Measurements from ENCODE around the gene ROR2. TPM values are rescaled to one million over a fixed set of nuclear protein-coding genes. Genes with fewer than 3 reads are reported as not detected.
"Not testable (repeated sequence)": the region's sequence is repeated elsewhere in the genome, so short reads cannot be mapped to it uniquely, and the experiment has no call there.

Gene ROR2
- total RNA-seq, 4 donors from 2014 or later = 35.6 to 67.6 (median 50.6) TPM

GRCh38 chr9:91913096-91913495, 36.9 kb downstream of the ROR2 start:
- no peaks in the 10 kb centered on the region for H3K36me3 ChIP-seq
- intact Hi-C loops (cut with DNase I; ENCODE audit: low total_unique reads) = no loop called here
- H3K4me3 ChIP-seq = no peak overlapping the region
- no peak for TF ChIP-seq CTCF (IDR thresholded peaks at IDR 0.05)
- no peak for TF ChIP-seq POLR2A (IDR thresholded peaks at IDR 0.05)
- no peak for DNase-seq
- no peaks in the 10 kb centered on the region for H3K27me3 ChIP-seq
- peak overlapping the region; percentile 23 to 56 for H3K27ac ChIP-seq
- H3K9me3 ChIP-seq = no peaks in the 10 kb centered on the region
- H3K4me1 ChIP-seq = peaks cover 0 to 7% of the 10 kb centered on the region in 2 donors

DNA sequence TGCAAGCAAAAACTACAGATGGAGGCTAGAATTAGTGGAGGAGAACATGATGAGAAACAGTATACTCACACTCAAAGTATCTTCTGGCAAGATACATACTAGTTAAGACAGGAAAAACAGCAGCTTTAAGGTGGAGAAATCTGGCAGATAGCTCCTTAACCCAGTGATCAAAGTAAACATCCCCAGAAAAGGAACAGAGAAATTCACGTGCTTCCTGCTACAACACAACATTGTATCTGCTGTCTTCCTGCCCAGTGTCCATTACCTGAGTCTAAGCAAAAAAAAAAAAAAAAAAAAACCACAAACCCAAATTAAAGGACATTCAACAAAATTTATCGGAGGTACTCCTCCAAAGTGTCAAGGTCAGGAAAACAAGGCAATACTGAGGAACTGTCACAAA, 38.4 kb downstream of the ROR2 start:
- peak overlapping the region in 1 of 2 donors; percentile 31 for H3K27ac ChIP-seq
- TF ChIP-seq CTCF (IDR thresholded peaks at IDR 0.05) (no peak), POLR2A (IDR thresholded peaks at IDR 0.05) (no peak)

GRCh38 chr9:91909256-91909655, 40.8 kb downstream of the ROR2 start:
- H3K27me3 ChIP-seq; H3K4me3 ChIP-seq; H3K9me3 ChIP-seq; H3K4me1 ChIP-seq; H3K36me3 ChIP-seq; H3K27ac ChIP-seq; intact Hi-C loops (cut with DNase I; ENCODE audit: low total_unique reads): not testable (repeated sequence)
- peak in 1 of 2 donors; percentile 10 for DNase-seq

More for the DNA sequence above, 38.4 kb downstream of the ROR2 start:
- no peaks in the 10 kb centered on the region for H3K27me3 ChIP-seq
- H3K9me3 ChIP-seq = no peaks in the 10 kb centered on the region
- H3K4me3 ChIP-seq = no peak overlapping the region
- intact Hi-C loops (cut with DNase I; ENCODE audit: low total_unique reads) = no loop called here
- DNase-seq = no peak
- no peaks in the 10 kb centered on the region for H3K36me3 ChIP-seq
- peaks cover 0 to 7% of the 10 kb centered on the region in 2 donors for H3K4me1 ChIP-seq

- intact Hi-C loops (cut with DNase I; ENCODE audit: low total_unique reads) = no loop called here
- no peak overlapping the region for H3K27ac ChIP-seq
- H3K4me1 ChIP-seq = peaks cover 3 to 7% of the 10 kb centered on the region in 2 donors
- no peaks in the 10 kb centered on the region for H3K27me3 ChIP-seq
- no peak for DNase-seq
- H3K4me3 ChIP-seq = no peak overlapping the region
- no peaks in the 10 kb centered on the region for H3K36me3 ChIP-seq
- H3K9me3 ChIP-seq = no peaks in the 10 kb centered on the region
- TF ChIP-seq POLR2A (IDR thresholded peaks at IDR 0.05) (no peak), CTCF (IDR thresholded peaks at IDR 0.05) (no peak)
Measured at GRCh38 chr9:91908746-91909145, 41.3 kb downstream of the ROR2 start.

- TF ChIP-seq CTCF (IDR thresholded peaks at IDR 0.05) (no peak), POLR2A (IDR thresholded peaks at IDR 0.05) (no peak)
- Histone ChIP-seq H3K27me3 (no peaks in the 10 kb centered on the region), H3K4me3 (no peak overlapping the region), H3K27ac (no peak overlapping the region), H3K9me3 (no peaks in the 10 kb centered on the region), H3K36me3 (no peaks in the 10 kb centered on the region), H3K4me1 (peaks cover 7% of the 10 kb centered on the region in 2 donors)
- no peak for DNase-seq
- intact Hi-C loops (cut with DNase I; ENCODE audit: low total_unique reads) = no loop called here
Measured at GRCh38 chr9:91908293-91908623, 41.8 kb downstream of the ROR2 start.

Measured in uterus (tissue), 4 donors.